Stimulated activated effector memory CD8-positive, alpha-beta T cell treated with anti-CD3 and anti-CD28 coated beads, Interleukin-12 subunit alpha, Interleukin-12 subunit beta, amount 100 ng/mL, for 72 hours (primary cell): ENCODE data around the gene TRPC4.

Experiments
- ATAC-seq: fragments of 150-1000 bp; cut with Tn5 transposase; 2 replicates; pipeline ENCODE4 v1.10.0; 2021
- DNase-seq, 2 donors: peaks; one replicate each; pipeline ENCODE4 v3.0.0; 2021 to 2022; ENCODE audit warnings: low spot score in 2 of 2
- H3K27ac Mint-ChIP-seq: one replicate; pipeline ENCODE4 v1.8.0; 2022; ENCODE audit warnings: mild to moderate bottlenecking, mixed read lengths
- H3K36me3 Mint-ChIP-seq: one replicate; pipeline ENCODE4 v1.8.0; 2022; ENCODE audit warnings: mild to moderate bottlenecking, mixed read lengths
- H3K4me1 Mint-ChIP-seq: one replicate; pipeline ENCODE4 v1.8.0; 2022; ENCODE audit warnings: mixed read lengths
- H3K4me3 Mint-ChIP-seq: one replicate; pipeline ENCODE4 v1.8.0; 2022; ENCODE audit warnings: mild to moderate bottlenecking, mixed read lengths
- H3K9me3 Mint-ChIP-seq: one replicate; pipeline ENCODE4 v1.8.0; 2022; ENCODE audit warnings: mixed read lengths

The TRPC4 gene

GRCh38 chr13:37775871-37776270 lies 93.7 kb downstream of the TRPC4 start:
- DNase-seq (no peak), ATAC-seq (no peak)
- no peak overlapping the region for H3K27ac Mint-ChIP-seq
- no peaks in the 10 kb centered on the region for H3K4me1 Mint-ChIP-seq
- H3K4me3 Mint-ChIP-seq: no peak overlapping the region
- H3K36me3 Mint-ChIP-seq: no peaks in the 10 kb centered on the region
- peaks cover 12% of the 10 kb centered on the region for H3K9me3 Mint-ChIP-seq

DNA sequence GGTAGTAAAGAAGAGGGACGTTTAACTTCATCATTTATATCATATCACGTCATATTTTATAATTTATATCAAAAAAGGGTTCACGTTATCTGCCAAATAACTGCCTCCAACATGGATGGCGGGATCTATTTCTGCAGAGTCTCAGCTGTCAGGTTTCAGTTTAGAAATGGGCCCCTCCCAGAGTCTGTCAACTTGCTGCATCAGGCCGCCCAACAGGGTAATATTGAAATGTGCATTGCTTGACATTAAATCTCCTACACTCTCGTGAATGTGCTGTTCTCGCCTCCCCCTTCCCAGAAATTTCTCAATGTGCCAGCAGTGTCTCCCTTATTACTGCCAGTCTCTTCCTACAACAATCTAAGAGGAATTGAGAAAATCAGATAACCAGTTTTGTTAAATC lies 96.9 kb downstream of the TRPC4 start:
- no peaks in the 10 kb centered on the region for H3K4me1 Mint-ChIP-seq
- H3K4me3 Mint-ChIP-seq: no peak overlapping the region
- ATAC-seq (no peak), DNase-seq (no peak)
- H3K27ac Mint-ChIP-seq: no peak overlapping the region
- no peaks in the 10 kb centered on the region for H3K36me3 Mint-ChIP-seq
- H3K9me3 Mint-ChIP-seq: peaks cover 9% of the 10 kb centered on the region

GRCh38 chr13:37769545-37769944 lies 100.0 kb downstream of the TRPC4 start:
- H3K27ac Mint-ChIP-seq: no peak overlapping the region
- ATAC-seq: no peak
- H3K4me3 Mint-ChIP-seq: no peak overlapping the region
- H3K9me3 Mint-ChIP-seq: peaks cover 10% of the 10 kb centered on the region
- no peak for DNase-seq
- H3K36me3 Mint-ChIP-seq: no peaks in the 10 kb centered on the region
- H3K4me1 Mint-ChIP-seq: no peaks in the 10 kb centered on the region

GRCh38 chr13:37769078-37769477 lies 100.5 kb downstream of the TRPC4 start:
- no peak overlapping the region for H3K4me3 Mint-ChIP-seq
- H3K27ac Mint-ChIP-seq: no peak overlapping the region
- H3K4me1 Mint-ChIP-seq: no peaks in the 10 kb centered on the region
- no peak for ATAC-seq
- peaks cover 10% of the 10 kb centered on the region for H3K9me3 Mint-ChIP-seq
- DNase-seq: no peak
- H3K36me3 Mint-ChIP-seq: no peaks in the 10 kb centered on the region

DNA sequence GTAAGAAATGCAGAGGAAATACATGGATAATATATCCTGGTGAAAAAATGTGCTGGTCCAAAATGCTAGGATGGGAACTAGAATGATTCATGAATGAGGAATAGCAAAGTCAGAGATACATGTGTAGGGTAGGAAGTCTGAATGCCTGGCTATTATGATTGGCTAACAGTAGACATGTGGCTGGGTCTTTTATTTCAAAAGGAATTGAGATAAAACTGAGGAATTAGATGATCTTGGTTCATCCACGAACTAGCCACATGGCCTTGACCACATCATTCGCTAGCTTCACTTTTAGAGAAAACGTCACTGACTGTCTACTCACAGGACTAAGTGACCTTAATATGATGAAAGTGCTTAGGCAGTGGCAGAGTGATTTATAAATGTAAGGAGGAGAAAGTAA lies 103.1 kb downstream of the TRPC4 start:
- ATAC-seq (no peak), DNase-seq (no peak)
- no peak overlapping the region for H3K27ac Mint-ChIP-seq
- no peaks in the 10 kb centered on the region for H3K36me3 Mint-ChIP-seq
- H3K9me3 Mint-ChIP-seq: peaks cover 11% of the 10 kb centered on the region
- H3K4me1 Mint-ChIP-seq: no peaks in the 10 kb centered on the region
- no peak overlapping the region for H3K4me3 Mint-ChIP-seq

DNA sequence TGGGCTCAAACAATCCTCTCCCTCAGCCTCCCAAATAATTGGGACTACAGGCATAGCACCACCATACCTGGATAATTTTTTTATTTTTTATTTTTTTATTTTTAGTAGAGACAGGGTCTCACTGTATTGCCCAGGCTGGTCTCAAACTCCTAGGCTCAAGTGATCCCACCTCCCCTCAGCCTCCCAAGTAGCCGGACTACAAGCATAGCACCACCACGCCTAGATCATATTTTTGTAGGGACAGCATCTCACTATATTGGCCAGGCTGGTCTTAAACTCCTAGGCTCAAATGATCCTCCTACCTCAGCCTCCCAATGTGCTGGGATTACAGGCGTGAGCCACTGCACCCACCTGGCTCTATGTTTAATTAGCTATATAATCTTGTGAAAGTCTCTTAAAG lies 114.2 kb downstream of the TRPC4 start:
- no peaks in the 10 kb centered on the region for H3K4me1 Mint-ChIP-seq
- H3K4me3 Mint-ChIP-seq: no peak overlapping the region
- ATAC-seq (no peak), DNase-seq (no peak)
- peaks cover 8% of the 10 kb centered on the region for H3K9me3 Mint-ChIP-seq
- no peak overlapping the region for H3K27ac Mint-ChIP-seq
- H3K36me3 Mint-ChIP-seq: no peaks in the 10 kb centered on the region

DNA sequence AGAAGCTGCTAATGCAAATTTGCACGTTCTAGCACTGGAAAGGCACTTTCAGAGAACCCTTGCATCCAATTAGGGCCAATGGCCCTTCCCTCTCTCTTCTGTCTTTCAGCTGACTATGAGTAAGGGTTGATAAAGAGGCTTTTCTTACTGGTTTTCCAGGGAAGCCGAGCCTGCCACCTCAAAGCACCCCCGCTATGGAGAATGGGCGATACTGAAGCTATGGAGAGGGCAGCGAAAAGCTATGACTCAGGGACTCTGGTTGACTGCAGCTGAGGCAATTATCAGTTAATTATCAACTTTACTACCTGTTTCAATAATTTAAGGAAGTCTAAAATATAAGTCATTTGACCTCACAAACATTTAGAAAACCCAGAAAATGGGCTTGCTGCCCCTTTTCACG lies 115.8 kb downstream of the TRPC4 start:
- Mint-ChIP-seq H3K4me1 (no peaks in the 10 kb centered on the region), H3K27ac (no peak overlapping the region), H3K4me3 (no peak overlapping the region), H3K9me3 (peaks cover 11% of the 10 kb centered on the region), H3K36me3 (no peaks in the 10 kb centered on the region)
- DNase-seq (no peak), ATAC-seq (no peak)

- Mint-ChIP-seq H3K27ac (no peak overlapping the region), H3K4me3 (no peak overlapping the region), H3K36me3 (no peaks in the 10 kb centered on the region), H3K9me3 (peaks cover 15% of the 10 kb centered on the region), H3K4me1 (no peaks in the 10 kb centered on the region)
- DNase-seq (no peak), ATAC-seq (no peak)
Measured at GRCh38 chr13:37752146-37752545, 117.4 kb downstream of the TRPC4 start.

GRCh38 chr13:37751025-37751424 lies 118.5 kb downstream of the TRPC4 start:
- no peak for ATAC-seq

GRCh38 chr13:37748913-37749312 lies 120.7 kb downstream of the TRPC4 start:
- no peaks in the 10 kb centered on the region for H3K36me3 Mint-ChIP-seq
- H3K9me3 Mint-ChIP-seq: peaks cover 16% of the 10 kb centered on the region
- no peak overlapping the region for H3K27ac Mint-ChIP-seq
- no peak overlapping the region for H3K4me3 Mint-ChIP-seq
- DNase-seq: no peak
- ATAC-seq: no peak
- no peaks in the 10 kb centered on the region for H3K4me1 Mint-ChIP-seq

More at GRCh38 chr13:37751025-37751424, 118.5 kb downstream of the TRPC4 start:
- Mint-ChIP-seq H3K4me3 (no peak overlapping the region), H3K9me3 (peaks cover 17% of the 10 kb centered on the region), H3K27ac (no peak overlapping the region), H3K4me1 (no peaks in the 10 kb centered on the region), H3K36me3 (no peaks in the 10 kb centered on the region)
- no peak for DNase-seq

GRCh38 chr13:37747071-37747612 lies 122.4 kb downstream of the TRPC4 start:
- Mint-ChIP-seq H3K9me3 (peaks cover 14% of the 10 kb centered on the region), H3K4me1 (no peaks in the 10 kb centered on the region), H3K27ac (no peak overlapping the region), H3K36me3 (no peaks in the 10 kb centered on the region), H3K4me3 (no peak overlapping the region)
- ATAC-seq (no peak), DNase-seq (no peak)

- H3K9me3 Mint-ChIP-seq: peaks cover 10% of the 10 kb centered on the region
- H3K4me1 Mint-ChIP-seq: no peaks in the 10 kb centered on the region
- H3K4me3 Mint-ChIP-seq: no peak overlapping the region
- H3K27ac Mint-ChIP-seq: no peak overlapping the region
- DNase-seq (no peak), ATAC-seq (no peak)
- no peaks in the 10 kb centered on the region for H3K36me3 Mint-ChIP-seq
Measured at GRCh38 chr13:37741536-37741935, 128.0 kb downstream of the TRPC4 start.

GRCh38 chr13:37736045-37736444 lies 133.5 kb downstream of the TRPC4 start:
- peaks cover 12% of the 10 kb centered on the region for H3K9me3 Mint-ChIP-seq
- H3K27ac Mint-ChIP-seq: no peak overlapping the region
- DNase-seq (no peak), ATAC-seq (no peak)
- no peaks in the 10 kb centered on the region for H3K36me3 Mint-ChIP-seq
- H3K4me1 Mint-ChIP-seq: no peaks in the 10 kb centered on the region
- H3K4me3 Mint-ChIP-seq: no peak overlapping the region

GRCh38 chr13:37735293-37735692 lies 134.3 kb downstream of the TRPC4 start:
- H3K36me3 Mint-ChIP-seq: no peaks in the 10 kb centered on the region
- DNase-seq (no peak), ATAC-seq (no peak)
- no peak overlapping the region for H3K4me3 Mint-ChIP-seq
- H3K27ac Mint-ChIP-seq: no peak overlapping the region
- H3K4me1 Mint-ChIP-seq: no peaks in the 10 kb centered on the region
- peaks cover 14% of the 10 kb centered on the region for H3K9me3 Mint-ChIP-seq

DNA sequence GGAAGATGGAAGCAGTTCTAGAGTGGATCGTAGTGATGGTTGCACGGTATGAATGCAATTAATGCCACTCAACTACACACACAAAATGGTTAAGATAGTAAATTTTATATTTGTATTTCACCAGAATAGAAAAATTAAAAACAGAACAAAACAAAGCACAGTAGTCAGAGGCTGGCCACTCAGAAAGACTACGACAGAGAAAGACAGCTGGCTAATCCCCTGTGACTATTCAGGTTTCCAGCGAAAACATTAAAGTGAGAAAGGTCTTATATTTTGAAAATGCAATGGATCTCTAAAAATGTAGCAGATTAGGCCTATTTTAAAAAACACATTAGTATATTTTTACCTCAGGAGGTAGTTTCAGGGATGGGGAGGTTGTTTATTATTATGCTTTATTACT lies 139.7 kb downstream of the TRPC4 start:
- ATAC-seq (no peak), DNase-seq (no peak)
- Mint-ChIP-seq H3K4me1 (no peaks in the 10 kb centered on the region), H3K36me3 (no peaks in the 10 kb centered on the region), H3K27ac (no peak overlapping the region), H3K4me3 (no peak overlapping the region), H3K9me3 (peaks cover 25% of the 10 kb centered on the region)

- Mint-ChIP-seq H3K4me3 (no peak overlapping the region), H3K4me1 (no peaks in the 10 kb centered on the region), H3K9me3 (peaks cover 19% of the 10 kb centered on the region), H3K27ac (no peak overlapping the region), H3K36me3 (no peaks in the 10 kb centered on the region)
- ATAC-seq (no peak), DNase-seq (no peak)
Measured at GRCh38 chr13:37716420-37717195, 153.0 kb downstream of the TRPC4 start.
